KMS-11 (cell line): ENCODE results near the gene PPP1R12A.

ENCODE experiments used
- H2AFZ ChIP-seq: fragments of 200-600 bp; sonication (generic); 2 replicates; pipeline ENCODE4 v1.6.1; 2016; ENCODE audit warnings: antibody characterized with exemption, mixed run types, low read depth
- H3K27ac ChIP-seq: fragments of 200-600 bp; sonication (generic); 2 replicates; pipeline ENCODE4 v1.6.1; 2016; ENCODE audit warnings: mild to moderate bottlenecking, mixed run types
- H3K27me3 ChIP-seq: fragments of 200-600 bp; sonication (generic); 2 replicates; pipeline ENCODE4 v1.6.1; 2017; ENCODE audit warnings: mild to moderate bottlenecking, low read depth, mixed run types, moderate library complexity; ENCODE audit not compliant: insufficient read depth
- H3K36me3 ChIP-seq: fragments of 200-600 bp; sonication (generic); 2 replicates; pipeline ENCODE4 v1.6.1; 2017; ENCODE audit warnings: mild to moderate bottlenecking, mixed run types; ENCODE audit not compliant: insufficient read depth
- H3K4me1 ChIP-seq: fragments of 200-600 bp; sonication (generic); 2 replicates; pipeline ENCODE4 v1.6.1; 2016; ENCODE audit warnings: mild to moderate bottlenecking, low read depth, mixed run types; ENCODE audit not compliant: poor library complexity, severe bottlenecking
- H3K4me2 ChIP-seq: fragments of 200-600 bp; sonication (generic); 2 replicates; pipeline ENCODE4 v1.7.0; 2016; ENCODE audit warnings: mild to moderate bottlenecking, mixed run types
- H3K4me3 ChIP-seq: fragments of 200-600 bp; sonication (generic); IDR thresholded peaks from 2 replicates; pipeline ENCODE4 v1.6.1; 2017; ENCODE audit warnings: low read depth, low read length, mixed read lengths; ENCODE audit not compliant: insufficient read depth
- H3K79me2 ChIP-seq: fragments of 200-600 bp; sonication (generic); 2 replicates; pipeline ENCODE4 v1.6.1; 2016; ENCODE audit warnings: low read depth, mixed run types; ENCODE audit not compliant: insufficient read depth
- H3K9ac ChIP-seq: fragments of 200-600 bp; sonication (generic); 2 replicates; pipeline ENCODE4 v1.6.1; 2016; ENCODE audit warnings: mild to moderate bottlenecking, mixed run types
- H4K20me1 ChIP-seq: fragments of 200-600 bp; sonication (generic); 2 replicates; pipeline ENCODE4 v1.6.1; 2016; ENCODE audit warnings: mild to moderate bottlenecking, mixed run types; ENCODE audit not compliant: insufficient read depth
- TF ChIP-seq, protein P1 (sequence below): fragments of 200-600 bp; sonication (generic); conservative IDR thresholded peaks from 2 replicates; pipeline ENCODE4 v1.6.1; 2017; ENCODE audit warnings: low read depth, mild to moderate bottlenecking, antibody characterized with exemption, low read length, moderate library complexity, mixed read lengths

The PPP1R12A gene

DNA sequence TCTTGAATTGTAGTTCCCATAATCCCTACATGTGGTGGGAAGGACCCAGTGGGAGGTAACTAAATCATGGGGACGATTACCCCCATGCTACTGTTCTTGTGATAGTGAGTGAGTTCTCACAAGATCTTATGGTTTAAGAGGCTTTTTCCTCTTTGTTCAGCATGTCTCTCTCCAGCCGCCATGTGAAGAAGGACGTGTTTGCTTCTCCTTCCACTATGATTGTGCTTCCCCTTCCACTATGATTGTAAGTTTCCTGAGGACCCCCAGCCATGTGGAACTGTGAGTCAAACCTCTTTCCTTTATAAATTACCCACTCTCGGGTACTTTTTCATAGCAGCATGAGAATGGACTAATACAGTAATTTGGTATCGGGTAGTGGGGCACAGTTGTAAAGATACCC is 97.3 kb downstream of the PPP1R12A start:
- Histone ChIP-seq H3K36me3 (peaks cover 17% of the 10 kb centered on the region; the same call in 1 of the 2 replicates), H3K27me3 (no peaks in the 10 kb centered on the region), H3K9ac (no peak overlapping the region), H3K4me2 (no peak overlapping the region), H3K79me2 (peaks cover 89% of the 10 kb centered on the region), H3K27ac (no peak overlapping the region), H2AFZ (no peak overlapping the region), H3K4me1 (peaks cover 19% of the 10 kb centered on the region), H4K20me1 (peaks cover 15% of the 10 kb centered on the region), H3K4me3 (no peak overlapping the region)
- TF ChIP-seq, protein P1, sequence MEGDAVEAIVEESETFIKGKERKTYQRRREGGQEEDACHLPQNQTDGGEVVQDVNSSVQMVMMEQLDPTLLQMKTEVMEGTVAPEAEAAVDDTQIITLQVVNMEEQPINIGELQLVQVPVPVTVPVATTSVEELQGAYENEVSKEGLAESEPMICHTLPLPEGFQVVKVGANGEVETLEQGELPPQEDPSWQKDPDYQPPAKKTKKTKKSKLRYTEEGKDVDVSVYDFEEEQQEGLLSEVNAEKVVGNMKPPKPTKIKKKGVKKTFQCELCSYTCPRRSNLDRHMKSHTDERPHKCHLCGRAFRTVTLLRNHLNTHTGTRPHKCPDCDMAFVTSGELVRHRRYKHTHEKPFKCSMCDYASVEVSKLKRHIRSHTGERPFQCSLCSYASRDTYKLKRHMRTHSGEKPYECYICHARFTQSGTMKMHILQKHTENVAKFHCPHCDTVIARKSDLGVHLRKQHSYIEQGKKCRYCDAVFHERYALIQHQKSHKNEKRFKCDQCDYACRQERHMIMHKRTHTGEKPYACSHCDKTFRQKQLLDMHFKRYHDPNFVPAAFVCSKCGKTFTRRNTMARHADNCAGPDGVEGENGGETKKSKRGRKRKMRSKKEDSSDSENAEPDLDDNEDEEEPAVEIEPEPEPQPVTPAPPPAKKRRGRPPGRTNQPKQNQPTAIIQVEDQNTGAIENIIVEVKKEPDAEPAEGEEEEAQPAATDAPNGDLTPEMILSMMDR = no peak

DNA sequence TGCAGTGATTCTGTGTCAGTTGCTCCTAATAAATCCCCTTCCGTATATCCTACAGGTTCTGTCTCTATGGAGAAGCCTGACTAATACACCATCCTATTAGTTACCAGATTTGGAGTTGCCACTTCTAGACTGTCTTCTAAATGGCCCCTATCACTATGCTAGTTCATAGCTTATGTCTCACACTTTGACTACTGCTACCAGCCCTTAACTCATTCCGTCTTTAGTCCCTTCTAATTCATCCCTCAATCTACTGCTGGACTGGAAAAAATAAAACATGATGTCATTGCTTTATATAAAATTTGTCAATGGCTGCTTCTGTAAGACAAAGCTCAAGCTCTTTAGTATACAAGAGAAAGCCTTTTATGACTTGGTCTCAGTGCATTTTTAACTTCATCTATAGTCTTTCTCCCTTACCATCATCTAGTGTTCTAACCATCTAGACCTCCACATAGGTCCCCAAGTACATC is 99.5 kb downstream of the PPP1R12A start:
- Histone ChIP-seq H3K36me3 (peaks cover 24% of the 10 kb centered on the region; the same call in 1 of the 2 replicates), H3K79me2 (peaks cover 83% of the 10 kb centered on the region), H3K27ac (no peak overlapping the region), H3K9ac (no peak overlapping the region), H3K4me2 (no peak overlapping the region), H4K20me1 (peaks cover 15% of the 10 kb centered on the region), H3K4me1 (peaks cover 27% of the 10 kb centered on the region), H2AFZ (no peak overlapping the region), H3K4me3 (no peak overlapping the region), H3K27me3 (no peaks in the 10 kb centered on the region)
- TF ChIP-seq, protein P1 = no peak

DNA sequence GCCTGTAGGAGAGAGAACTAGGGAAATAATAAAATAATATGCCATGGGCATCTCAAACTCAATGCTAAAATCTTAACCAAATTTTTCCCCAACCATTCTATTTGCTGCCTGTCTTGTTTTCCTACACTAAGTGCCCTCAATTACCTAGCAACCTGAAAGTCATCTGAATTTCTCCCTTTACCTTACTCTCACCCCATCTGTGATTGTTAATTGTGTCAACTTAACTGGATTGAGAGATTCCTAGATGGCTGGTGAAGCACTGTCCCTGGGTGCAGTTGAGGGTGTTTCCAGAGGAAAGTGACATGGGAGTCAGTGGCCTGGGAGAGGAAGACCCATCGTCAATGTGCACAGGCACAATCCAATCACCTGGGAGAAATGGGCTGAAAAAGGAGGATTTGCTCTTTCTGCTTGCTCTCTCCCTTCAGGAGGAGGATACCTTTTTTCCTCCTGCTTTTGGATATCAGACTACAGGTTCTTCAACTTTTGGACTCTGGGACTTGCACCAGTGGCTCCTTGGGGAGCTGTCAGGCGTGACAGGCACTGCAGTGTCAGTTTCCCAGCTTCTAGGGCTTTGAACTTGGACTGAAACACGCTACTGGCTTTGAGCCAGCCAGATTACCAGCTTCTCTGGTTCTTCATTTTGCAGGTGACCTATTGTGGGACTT is 100.1 kb downstream of the PPP1R12A start:
- Histone ChIP-seq H3K27ac (no peak overlapping the region), H3K36me3 (peaks cover 21% of the 10 kb centered on the region; the same call in 1 of the 2 replicates), H3K9ac (no peak overlapping the region), H3K4me3 (no peak overlapping the region), H4K20me1 (peaks cover 15% of the 10 kb centered on the region), H3K79me2 (peaks cover 83% of the 10 kb centered on the region), H3K4me1 (peaks cover 33% of the 10 kb centered on the region), H3K4me2 (no peak overlapping the region), H3K27me3 (no peaks in the 10 kb centered on the region), H2AFZ (no peak overlapping the region)
- TF ChIP-seq, protein P1 = no peak

DNA sequence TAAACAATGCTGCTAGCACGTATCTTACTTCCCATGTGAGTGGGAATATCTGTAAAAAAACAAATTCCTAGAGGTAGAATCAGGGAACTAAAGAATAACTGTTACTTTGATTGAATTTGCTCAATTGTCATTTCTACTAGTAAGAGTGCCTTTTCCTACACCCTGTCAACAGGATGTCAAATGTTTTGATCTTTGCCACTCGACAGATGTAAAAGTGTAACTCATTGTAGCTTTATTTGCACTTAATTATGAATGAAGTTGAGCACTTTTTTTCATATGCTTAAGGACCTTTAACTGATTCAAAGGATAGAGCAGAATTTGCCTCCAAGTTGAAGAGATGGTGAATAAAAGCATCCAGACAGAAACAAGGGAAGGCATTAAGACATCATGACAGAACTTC is 104.5 kb downstream of the PPP1R12A start:
- H3K36me3 ChIP-seq = peaks cover 17% of the 10 kb centered on the region; the same call in 1 of the 2 replicates
- no peak overlapping the region for H2AFZ ChIP-seq
- no peaks in the 10 kb centered on the region for H3K27me3 ChIP-seq
- H3K4me1 ChIP-seq = peaks cover 46% of the 10 kb centered on the region
- H3K27ac ChIP-seq = no peak overlapping the region
- H4K20me1 ChIP-seq = peaks cover 14% of the 10 kb centered on the region
- H3K4me3 ChIP-seq = no peak overlapping the region
- H3K79me2 ChIP-seq = peaks cover 78% of the 10 kb centered on the region; the same call in 1 of the 2 replicates
- H3K4me2 ChIP-seq = no peak overlapping the region
- TF ChIP-seq, protein P1 = no peak
- H3K9ac ChIP-seq = no peak overlapping the region
